Cerebellar cortex (tissue), 1 donor: ENCODE results near the gene PABPN1.

Source experiments
- DNase-seq: peaks from one replicate; pipeline ENCODE4 v3.0.0-alpha.2; 2015; ENCODE audit warnings: low spot score

Gene PABPN1

GRCh38 chr14:23326491-23327332 lies 5.5 kb downstream of the PABPN1 start:
- DNase-seq, result peak; percentile 34

GRCh38 chr14:23327947-23328744 lies 6.9 kb downstream of the PABPN1 start:
- peak; percentile 88 for DNase-seq

- DNase-seq, result no peak
Observed at GRCh38 chr14:23335623-23336022, 14.4 kb downstream of the PABPN1 start.

GRCh38 chr14:23339506-23340268 lies 18.4 kb downstream of the PABPN1 start:
- no peak for DNase-seq

GRCh38 chr14:23344481-23344880 lies 23.2 kb downstream of the PABPN1 start:
- DNase-seq, result no peak

- no peak for DNase-seq
Observed at GRCh38 chr14:23345987-23346692, 24.9 kb downstream of the PABPN1 start.

- DNase-seq, result no peak
Observed at GRCh38 chr14:23346693-23347405, 25.6 kb downstream of the PABPN1 start.

- DNase-seq, result no peak
Observed at GRCh38 chr14:23347406-23348296, 26.4 kb downstream of the PABPN1 start.

- DNase-seq, result no peak
Observed at GRCh38 chr14:23348297-23348655, 27.0 kb downstream of the PABPN1 start.

GRCh38 chr14:23349156-23349845 lies 28.0 kb downstream of the PABPN1 start:
- no peak for DNase-seq

GRCh38 chr14:23351681-23352505 lies 30.6 kb downstream of the PABPN1 start:
- DNase-seq, result peak; percentile 35

- DNase-seq, result peak; percentile 95
Observed at GRCh38 chr14:23352506-23353432, 31.5 kb downstream of the PABPN1 start, which contains the start of gene SLC22A17. Gene SLC22A17 (minus strand): TSS chr14:23352887.

- no peak for DNase-seq
Observed at GRCh38 chr14:23353433-23353780, 32.1 kb downstream of the PABPN1 start.

GRCh38 chr14:23354990-23355389 lies 33.7 kb downstream of the PABPN1 start:
- no peak for DNase-seq

GRCh38 chr14:23355871-23356435 lies 34.7 kb downstream of the PABPN1 start:
- DNase-seq, result no peak

- DNase-seq, result no peak
Observed at GRCh38 chr14:23356662-23357061, 35.4 kb downstream of the PABPN1 start.

GRCh38 chr14:23357261-23357660 lies 36.0 kb downstream of the PABPN1 start:
- no peak for DNase-seq
